SIG-M5 treated with dmso at 0.1 percent for 504 hours (cell line): ENCODE data around the gene PIK3C3.
"Not testable (repeated sequence)": the region's sequence is repeated elsewhere in the genome, so short reads cannot be mapped to it uniquely, and the experiment has no call there.

Experiments
- DNase-seq: peaks from one replicate; lab custom pipeline; 2025; ENCODE audit not compliant: unreplicated experiment; lab: John Stamatoyannopoulos, UW

The PIK3C3 gene

DNA sequence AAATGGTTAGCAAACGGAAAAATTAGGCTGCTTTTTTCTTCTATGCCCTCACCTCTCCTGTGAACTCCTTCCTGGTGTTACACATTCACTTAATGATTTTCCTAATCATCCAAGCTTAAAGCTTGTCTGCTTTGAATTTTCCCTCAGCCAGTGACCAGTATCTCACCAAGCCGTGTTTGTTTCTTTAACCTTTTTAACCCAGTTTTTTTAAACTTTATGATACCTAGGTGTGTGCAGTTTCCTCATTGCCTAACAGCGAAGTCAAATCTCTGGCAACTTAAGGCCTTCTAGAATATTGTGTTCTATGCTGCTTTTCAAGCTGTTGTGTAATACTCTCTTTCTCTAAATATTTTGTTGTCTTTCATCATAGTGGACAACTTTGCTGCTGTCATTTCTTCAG, 113.0 kb downstream of the PIK3C3 start:
- DNase-seq = no peak

DNA sequence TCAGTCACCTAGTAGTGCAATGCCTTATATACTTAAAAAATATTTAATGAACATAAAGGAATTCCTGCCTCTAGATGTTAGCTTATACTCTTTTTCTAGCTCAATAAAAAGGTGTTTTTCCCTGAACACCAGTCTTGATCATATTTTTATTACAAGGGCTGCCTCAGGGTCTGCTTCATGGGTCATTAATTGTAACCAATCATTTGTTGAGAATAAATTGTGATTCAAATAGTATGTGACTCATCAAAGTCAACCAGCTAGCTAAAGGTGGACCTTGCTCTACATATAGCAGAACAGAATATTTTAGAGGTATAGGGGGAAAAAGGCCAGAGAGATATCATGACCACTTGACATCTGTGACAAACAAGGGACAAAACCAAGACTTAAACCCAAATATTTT, 114.0 kb downstream of the PIK3C3 start:
- DNase-seq = no peak

DNA sequence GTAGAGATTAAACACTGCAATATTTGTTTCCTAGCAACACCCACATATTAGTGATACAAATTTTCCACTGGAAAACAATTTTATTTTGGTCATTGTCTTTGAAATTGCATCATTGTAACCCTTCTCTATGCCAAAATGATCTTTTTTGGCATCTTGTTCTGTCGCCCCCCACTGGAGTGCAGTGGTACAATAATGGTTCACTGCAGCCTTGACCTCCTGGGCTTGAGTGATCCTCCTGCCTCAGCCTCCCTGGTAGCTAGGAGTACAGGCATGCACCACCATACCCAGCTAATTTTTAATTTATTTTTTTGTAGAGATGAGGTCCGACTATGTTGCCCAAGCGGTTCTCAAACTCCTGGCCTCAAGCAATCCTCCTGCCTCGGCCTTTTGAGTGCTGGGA, 117.4 kb downstream of the PIK3C3 start:
- no peak for DNase-seq

DNA sequence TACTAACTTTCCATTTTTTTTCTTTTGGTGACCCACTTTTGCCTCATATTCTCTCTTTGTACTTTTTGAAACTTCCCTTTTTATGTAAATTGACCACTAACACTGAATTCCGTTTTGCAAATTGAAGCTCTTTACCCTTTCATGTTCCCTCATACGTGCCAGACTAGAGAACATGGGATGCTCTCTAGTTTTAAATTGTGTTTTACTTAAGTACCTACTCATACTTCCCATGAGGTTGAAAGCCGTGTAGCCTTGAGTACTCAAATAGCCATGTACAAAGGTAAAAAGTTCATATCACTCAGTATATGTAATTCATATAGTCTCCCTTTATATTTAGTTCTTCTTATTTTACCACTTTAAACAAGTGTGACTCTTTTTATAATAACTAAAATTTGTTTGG, 119.7 kb downstream of the PIK3C3 start:
- no peak for DNase-seq

DNA sequence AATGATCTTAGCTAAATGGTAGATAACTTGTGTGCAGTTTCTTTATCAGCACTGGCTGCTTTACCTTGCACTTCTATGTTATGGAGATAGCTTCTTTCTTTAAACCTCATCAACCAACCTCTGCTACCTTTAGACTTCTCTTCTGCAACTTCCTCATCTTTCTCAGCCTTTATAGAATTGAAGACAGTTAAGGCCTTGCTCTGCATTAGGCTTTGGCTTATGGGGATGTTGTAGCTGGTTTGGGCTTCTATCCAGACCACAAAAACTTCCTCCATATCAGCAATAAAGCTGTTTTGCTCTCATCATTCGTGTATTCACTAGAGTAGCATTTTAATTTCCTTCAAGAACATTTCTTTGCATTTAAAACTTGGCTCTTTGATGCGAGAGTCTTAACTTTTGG, 123.7 kb downstream of the PIK3C3 start:
- no peak for DNase-seq

DNA sequence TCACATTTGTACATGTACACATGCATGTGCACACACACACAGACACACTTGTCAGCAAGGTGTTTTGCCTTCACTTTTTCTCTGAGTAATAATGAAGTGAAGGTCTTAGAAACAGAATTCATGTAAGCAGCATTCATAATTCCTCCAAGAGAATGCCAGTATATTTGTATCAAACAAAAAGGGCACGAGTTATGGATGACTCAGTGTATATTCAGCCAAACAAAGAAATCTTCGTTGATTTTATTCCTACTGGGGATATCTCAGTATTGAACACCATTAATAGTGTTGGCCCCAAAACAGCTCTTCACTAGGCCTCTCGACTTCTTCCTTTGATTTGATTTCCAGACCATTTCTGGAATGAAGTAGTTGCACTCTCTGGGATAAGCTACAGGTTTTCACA, 125.3 kb downstream of the PIK3C3 start:
- DNase-seq = no peak

DNA sequence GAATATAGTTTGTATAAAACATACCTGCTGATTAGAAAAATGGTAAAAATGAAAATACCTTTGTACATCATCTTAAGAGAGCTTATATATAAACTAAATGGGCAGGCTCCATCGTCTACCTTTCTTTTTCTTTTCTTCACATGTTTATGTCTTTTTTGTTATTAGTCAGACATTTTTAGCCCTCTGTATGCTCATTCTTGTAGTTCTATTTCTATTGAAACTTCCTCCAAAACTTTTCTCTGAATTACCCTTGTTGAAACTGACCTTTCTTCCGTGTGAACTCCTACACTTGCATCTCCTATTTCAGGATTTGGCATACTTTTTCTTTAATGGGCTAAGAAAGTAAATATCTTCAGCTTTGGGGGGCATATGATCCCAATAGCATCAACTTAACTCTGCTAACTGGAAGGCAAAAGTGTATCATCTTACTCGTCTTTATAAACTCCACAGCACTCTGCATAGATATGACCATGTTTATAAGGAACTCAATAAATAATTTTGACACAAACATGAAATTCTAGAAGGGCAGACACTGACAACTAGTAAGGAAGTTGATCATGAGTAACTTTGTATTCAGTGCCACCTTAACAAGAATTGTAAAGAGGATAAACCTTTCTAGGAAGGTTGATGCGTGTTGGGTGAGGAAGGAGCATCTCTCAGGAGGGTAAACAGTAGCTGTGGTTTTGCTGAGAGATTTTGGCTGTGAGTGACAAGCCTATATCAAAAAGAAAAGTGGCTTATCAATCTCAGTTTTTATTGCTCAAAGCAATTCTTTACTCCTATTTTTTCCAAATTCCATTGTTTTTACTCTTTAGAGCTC, 127.6 kb downstream of the PIK3C3 start:
- no peak for DNase-seq

DNA sequence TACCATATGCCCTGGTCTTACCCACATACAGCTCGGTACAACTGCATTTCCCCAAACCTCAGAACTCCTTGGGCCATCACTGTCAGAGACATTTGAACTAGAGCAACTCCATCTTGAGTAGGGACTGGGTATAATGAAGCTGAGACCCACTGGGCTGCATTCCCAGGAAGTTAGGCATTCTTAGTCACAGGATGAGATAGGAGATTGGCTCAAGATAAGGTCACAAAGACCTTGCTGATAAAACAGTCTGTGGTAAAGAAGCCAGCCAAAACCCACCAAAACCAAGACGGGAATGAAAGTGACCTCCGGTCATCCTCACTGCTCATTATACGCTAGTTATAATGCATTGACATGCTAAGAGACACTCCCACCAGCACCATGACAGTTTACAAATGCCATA, 131.3 kb downstream of the PIK3C3 start:
- no peak for DNase-seq

DNA sequence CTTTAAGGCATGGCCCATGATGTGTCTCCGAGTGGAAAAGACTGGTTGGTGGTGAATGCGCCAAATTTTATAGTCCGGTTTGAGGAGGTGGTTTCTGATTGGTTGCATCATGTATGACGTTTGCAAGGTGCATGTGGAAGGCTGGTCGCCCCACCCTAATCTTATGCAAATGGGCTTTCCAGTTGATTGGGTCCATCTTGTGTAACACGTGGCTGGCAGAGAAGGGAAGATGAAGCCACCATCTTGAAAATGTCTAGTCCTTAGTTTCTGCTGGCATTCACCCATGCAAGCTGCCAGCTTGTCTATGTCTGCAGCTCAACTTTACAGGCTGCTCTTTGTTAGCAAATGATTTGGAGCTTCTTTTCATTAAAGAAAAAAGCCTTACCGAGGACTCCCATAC, 132.2 kb downstream of the PIK3C3 start:
- no peak for DNase-seq

DNA sequence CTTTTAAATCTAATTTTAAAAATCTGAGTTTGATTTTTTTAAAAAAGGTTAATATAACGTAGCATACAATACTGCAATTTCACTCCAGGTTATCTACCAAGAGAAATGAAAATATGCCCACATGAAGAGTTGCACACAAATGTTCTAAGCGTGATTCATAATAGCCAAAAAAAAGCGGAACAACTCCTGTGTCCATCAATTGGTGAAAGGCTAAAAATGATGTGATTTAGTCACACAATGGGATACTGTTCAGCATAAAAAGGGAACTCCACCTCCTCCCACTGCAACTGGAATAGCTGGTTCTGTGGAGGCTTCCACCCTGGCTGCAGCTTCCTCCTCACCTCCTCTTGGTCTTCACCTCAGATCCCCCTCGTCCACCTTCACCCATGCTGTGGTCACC, 132.8 kb downstream of the PIK3C3 start:
- DNase-seq = no peak

DNA sequence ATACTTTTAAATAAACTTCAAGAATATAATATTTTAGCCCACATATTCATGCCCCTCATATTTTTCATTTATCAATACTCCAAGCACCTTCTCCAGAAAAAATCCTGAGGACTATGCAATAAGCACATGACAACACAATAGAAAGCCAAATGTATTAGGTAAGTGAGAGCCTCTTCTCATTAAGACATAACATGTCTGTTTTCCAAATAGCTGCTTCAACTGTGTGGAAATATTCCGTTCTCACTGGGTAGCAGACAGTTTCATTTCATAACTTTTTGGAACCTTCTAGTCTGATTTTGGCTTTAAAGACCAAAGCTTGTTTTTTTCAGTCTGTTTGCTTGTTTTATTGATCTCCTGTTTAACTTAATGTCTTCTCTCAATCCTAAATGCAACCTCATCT, 137.8 kb downstream of the PIK3C3 start:
- no peak for DNase-seq

DNA sequence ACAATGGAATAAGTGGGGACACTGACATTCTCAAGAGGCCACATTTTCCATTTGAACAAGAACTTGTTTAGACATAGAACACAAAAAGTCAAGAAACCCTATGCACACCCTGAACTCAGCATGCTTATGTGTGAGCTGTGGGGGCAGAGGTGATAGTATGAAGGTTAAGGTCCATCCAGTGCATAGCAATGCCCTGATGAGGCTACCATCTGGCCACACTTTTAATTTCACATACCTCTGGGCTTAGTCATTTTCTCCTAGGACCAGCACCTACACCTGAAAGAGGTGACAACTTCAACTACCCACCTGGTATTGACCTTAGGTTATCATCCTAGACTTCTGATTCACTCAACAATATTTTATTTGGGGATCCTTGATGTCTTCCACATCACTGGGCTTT, 139.8 kb downstream of the PIK3C3 start:
- no peak for DNase-seq

DNA sequence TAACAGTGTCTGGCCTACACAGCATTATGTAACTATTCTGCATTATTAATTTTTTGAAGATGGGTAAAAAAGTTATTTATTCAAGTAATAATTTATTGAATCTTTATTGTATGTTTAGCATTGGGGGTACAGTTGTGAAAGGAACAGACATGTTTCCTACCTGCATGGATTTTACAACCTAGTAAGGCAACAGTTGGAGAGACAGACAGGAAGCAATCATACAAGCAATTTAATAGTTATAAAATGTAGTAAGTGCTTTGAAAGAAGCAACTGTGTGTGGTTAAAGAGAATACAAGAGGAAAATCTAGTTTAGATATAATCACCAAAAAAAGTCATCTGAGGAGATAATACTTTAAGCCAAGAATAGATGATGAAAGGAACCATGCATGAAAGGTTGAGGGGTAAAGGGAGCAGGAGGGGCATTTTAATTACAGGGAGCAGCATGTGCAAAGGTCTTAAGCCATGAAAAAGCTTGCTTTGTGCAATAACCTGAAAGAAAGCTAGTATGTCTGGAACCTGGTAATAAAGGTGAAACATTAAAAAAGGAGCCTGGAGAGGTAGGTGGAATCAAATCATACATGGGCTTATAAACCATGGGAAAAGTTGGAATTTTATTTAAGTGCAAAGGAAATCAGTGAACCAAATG, 140.8 kb downstream of the PIK3C3 start:
- no peak for DNase-seq

DNA sequence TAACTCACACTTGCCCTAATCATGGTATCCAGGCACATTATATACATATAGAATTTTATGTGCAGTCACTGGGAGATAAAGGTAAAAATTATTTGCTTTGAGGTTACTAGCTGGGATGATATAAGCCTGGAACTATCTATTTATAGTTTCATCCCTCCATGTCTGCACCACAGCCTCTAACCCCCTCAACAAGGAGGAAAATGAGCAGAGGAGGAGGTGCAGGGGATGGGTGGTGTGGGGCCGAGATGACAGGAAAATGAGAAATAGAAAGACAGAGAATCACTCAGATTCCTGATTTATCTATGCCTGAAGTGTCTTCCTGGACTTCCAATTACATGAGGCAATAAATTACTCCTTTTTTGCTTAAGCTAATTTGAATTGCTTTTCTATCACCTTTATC, 145.2 kb downstream of the PIK3C3 start:
- DNase-seq = no peak

DNA sequence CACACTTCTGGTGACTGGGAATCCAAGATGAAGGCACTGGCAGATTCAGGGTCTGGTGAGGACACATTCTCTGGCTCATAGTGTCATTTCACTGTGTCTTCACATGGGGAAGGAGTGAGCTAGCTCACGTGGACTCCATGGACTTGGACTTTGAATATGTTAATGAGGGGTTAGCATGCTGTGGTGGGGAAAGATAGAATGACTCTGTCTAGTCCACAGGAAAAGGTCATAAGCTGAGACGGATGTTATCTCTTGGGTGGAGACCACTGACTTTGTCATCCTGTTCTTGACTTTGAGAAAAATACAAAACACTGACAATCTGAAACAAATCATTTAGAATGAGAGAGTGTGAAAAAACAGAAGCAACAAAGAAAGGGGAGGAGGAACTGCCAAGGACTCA, 145.9 kb downstream of the PIK3C3 start:
- DNase-seq = no peak

DNA sequence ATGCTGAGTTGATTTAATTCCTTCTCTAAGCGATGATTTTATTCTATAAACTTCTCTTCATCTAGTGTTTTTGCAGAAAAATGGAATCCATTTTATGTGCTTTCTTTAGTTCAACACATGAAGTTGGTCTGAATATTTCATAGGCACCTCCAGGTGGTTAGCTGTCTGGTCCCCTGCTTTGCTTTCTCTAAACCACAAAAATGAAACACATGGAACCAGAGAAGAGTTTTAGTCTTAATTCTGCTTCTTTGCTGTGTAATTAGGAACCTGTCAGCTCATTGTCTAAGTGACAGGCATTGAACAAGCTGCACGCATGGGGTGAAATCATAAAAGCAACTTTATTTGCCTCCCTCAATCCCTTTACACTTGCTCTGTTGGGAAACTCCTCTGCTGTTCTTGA, 150.4 kb downstream of the PIK3C3 start:
- no peak for DNase-seq

DNA sequence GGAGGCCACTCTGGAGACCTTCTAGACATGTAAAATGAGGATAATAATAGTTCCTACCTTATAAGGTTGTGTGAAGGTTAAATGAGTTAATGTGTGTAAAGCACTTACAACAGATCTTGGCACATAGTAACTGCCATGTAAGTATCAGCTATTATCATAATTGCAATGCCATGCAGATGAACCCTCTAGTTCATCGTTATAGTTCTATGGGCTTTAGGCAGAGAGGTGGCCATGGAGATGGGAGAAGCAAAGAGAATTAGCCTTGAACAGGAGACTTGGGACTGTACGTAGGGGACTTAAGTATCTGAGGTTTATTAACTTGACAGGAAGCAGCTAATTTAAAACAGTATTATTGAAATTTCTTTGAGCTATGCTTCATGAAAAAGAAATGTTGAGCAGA, 151.8 kb downstream of the PIK3C3 start:
- no peak for DNase-seq

DNA sequence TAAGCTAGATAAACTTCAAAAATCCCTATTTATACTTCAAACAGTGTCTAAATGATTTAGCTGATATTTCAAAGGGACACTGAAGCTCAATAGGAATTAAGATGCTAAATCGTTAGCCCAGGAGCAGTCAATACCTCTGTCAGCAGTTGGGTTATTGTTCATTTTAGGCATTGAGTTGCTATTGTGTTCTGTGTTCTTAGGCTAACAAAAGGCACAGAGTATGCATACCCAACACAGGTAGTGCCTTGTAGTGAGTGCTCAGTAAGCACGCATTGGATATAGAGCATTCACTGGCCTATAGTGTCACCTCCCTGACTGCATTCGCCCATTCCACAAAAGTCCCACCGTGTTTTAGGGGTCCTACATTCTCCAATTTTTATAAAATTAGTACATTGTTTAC, 152.3 kb downstream of the PIK3C3 start:
- no peak for DNase-seq

DNA sequence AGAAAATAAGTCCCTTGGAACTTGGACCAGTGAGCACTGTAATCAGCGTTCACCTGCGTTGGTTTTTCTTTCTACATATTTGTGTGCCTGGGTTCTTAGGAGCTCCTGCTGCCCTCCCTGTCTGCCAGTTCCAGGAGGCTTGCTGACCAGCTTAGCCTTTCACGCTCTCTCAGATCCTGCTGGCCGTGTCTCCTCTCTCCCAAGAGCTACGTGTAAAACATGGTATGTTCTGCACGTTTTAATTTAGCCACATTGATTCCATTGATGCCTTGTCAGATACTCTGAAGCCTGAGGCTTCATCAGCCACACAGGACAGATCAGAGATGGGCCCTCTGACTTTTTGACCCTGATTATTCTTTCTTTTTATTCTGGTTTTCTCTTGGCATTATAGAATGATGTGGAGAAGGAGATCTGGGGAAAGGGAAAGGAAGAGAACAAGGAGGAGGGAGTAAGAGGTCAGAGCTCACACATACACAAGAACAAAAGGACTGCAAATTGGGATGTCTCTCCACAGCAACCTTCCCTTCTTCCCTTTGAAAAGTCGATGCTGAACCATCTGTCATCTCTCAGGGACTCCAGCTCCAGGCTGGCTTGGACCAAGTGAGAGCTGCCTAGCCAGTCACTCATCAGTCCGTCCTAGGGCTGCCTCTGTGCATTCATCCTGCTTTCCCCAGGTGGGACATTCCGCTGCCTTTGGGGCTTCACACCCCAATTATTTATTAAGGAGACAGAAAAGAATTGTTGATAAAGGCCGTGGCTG, 152.8 kb downstream of the PIK3C3 start:
- DNase-seq = no peak

DNA sequence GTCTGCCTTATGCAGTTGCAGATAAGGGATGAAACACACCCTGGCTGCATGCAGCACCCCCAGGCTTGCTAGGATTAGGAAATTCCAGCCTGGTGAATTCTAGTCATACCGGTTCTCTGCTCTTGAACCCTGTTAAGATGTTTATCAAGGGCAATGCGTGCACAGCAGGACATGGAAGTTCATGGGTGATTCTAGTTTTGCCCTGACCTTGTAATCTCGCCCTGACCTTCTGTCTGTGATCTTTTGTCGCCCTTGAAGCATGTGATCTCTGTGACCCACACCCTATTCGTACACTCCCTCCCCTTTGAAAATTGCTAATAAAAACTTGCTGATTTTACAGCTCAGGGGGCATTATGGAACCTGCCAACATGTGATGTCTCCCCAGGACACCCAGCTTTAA, 157.1 kb downstream of the PIK3C3 start:
- DNase-seq = not testable (repeated sequence)

DNA sequence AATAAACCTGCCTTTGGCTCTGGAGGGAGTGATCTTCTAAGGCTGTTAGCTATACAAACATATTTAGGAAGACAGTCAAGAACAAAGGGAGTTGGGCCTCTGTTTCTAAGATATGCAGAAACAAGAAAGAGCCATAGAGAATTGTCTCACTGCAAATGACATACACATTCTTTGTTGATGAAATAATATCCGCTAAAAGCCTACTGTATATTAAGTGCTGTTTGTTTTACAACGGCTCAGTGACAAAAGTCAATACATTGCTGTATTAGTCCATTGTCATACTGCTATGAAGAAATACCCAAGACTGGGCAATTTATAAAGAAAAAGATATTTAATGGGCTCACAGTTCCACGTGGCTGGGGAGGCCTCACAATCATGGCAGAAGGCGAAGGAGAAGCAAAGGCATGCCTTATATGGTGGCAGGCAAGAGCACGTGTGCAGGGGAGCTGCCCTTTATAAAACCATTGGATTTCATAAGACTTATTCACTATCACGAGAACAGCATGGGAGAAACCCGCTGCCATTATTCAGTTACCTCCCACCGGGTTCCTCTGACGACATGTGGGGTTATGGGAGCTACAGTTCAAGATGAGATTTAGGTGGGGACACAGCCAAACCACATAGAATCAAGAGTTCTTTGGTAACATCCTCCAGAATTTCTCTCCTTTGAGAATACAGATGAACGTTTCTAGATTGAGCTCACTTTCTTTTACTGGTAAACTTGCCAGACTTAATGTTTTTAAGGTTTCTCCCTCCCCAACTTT, 157.8 kb downstream of the PIK3C3 start:
- no peak for DNase-seq
